ENCODE measurements around the gene CDKN2AIPNL. TPM values are rescaled to one million over a fixed set of nuclear protein-coding genes. Genes with fewer than 3 reads are reported as not detected.

CDKN2AIPNL gene
- total RNA-seq: 10 to 100 TPM; 36.0 to 42.6 TPM
- polyA plus RNA-seq (ENCODE audit: insufficient read depth, low read depth, low replicate concordance): 37.1 TPM
- long read RNA-seq, donor 1, transcript CDKN2AIPNL-202 (3 exons, 1,223 nt): major isoform, 16 of 16 reads
- long read RNA-seq, donor 1, partial matches to known transcripts: 0 of 16 reads
- long read RNA-seq, donor 1, other reads (novel, unspliced or antisense): 0 of 16 reads
- long read RNA-seq, donor 2, transcript CDKN2AIPNL-202 (3 exons, 1,223 nt): major isoform, 14 of 19 reads
- long read RNA-seq, donor 2, partial matches to known transcripts: 0 of 19 reads
- long read RNA-seq, donor 2, other reads (novel, unspliced or antisense): 5 of 19 reads

- peaks cover 32% of the 10 kb centered on the region for H3K4me1 ChIP-seq
- peak within 1 kb of the TSS; percentile 66 to 83 for H3K27ac ChIP-seq
- no peaks in the 10 kb centered on the region for H3K27me3 ChIP-seq
- no peaks in the 10 kb centered on the region for H3K36me3 ChIP-seq (ENCODE audit: low read depth, missing control alignments)
- peak; percentile 74 to 91 (median 74) for TF ChIP-seq CTCF (IDR thresholded peaks at IDR 0.05)
- no peak for TF ChIP-seq POLR2A (IDR thresholded peaks at IDR 0.05)
- DNase-seq: peak; percentile 94
- intact Hi-C loops (cut with DNase I; ENCODE audit: low total_unique reads): no loop called here
- peak within 1 kb of the TSS; percentile 80 to 90 for H3K4me3 ChIP-seq
- 1 to 2% methylated on average over 17 to 57 of the region's 61 CpGs for WGBS, 2 donors
- H3K9me3 ChIP-seq: no peaks in the 10 kb centered on the region
Observed at GRCh38 chr5:134411546-134412266, at the start of gene CDKN2AIPNL. TSS of gene CDKN2AIPNL (minus strand) at chr5:134411881. CDS start at chr5:134411854, 27 bp downstream.

GRCh38 chr5:134460551-134460950 lies 48.9 kb upstream of the CDKN2AIPNL start:
- TF ChIP-seq CTCF (IDR thresholded peaks at IDR 0.05) (no peak), POLR2A (IDR thresholded peaks at IDR 0.05) (no peak)
- no peak overlapping the region for H3K27ac ChIP-seq
- H3K27me3 ChIP-seq: no peaks in the 10 kb centered on the region
- H3K9me3 ChIP-seq: no peaks in the 10 kb centered on the region
- DNase-seq: no peak
- H3K36me3 ChIP-seq (ENCODE audit: low read depth, missing control alignments): no peaks in the 10 kb centered on the region
- intact Hi-C loops (cut with DNase I; ENCODE audit: low total_unique reads): loop anchor here (10.0 kb wide), 1 partner anchor 64 kb away; the partner anchor contains the start of gene JADE2
- H3K4me3 ChIP-seq: no peak overlapping the region
- peaks cover 28% of the 10 kb centered on the region for H3K4me1 ChIP-seq
- 89 to 93% methylated on average over 8 of the region's 8 CpGs for WGBS, 2 donors

- 89 to 100% methylated on average over 1 of the region's 1 CpG for WGBS, 2 donors
- no peak overlapping the region for H3K4me3 ChIP-seq
- H3K9me3 ChIP-seq: no peaks in the 10 kb centered on the region
- peaks cover 17% of the 10 kb centered on the region for H3K4me1 ChIP-seq
- DNase-seq: no peak
- no peaks in the 10 kb centered on the region for H3K27me3 ChIP-seq
- intact Hi-C loops (cut with DNase I; ENCODE audit: low total_unique reads): no loop called here
- TF ChIP-seq CTCF (IDR thresholded peaks at IDR 0.05) (no peak), POLR2A (IDR thresholded peaks at IDR 0.05) (no peak)
- H3K27ac ChIP-seq: no peak overlapping the region
- H3K36me3 ChIP-seq (ENCODE audit: low read depth, missing control alignments): no peaks in the 10 kb centered on the region
Observed at GRCh38 chr5:134459491-134459890, 47.8 kb upstream of the CDKN2AIPNL start.

- no peak for TF ChIP-seq POLR2A (IDR thresholded peaks at IDR 0.05)
- no peak for TF ChIP-seq CTCF (IDR thresholded peaks at IDR 0.05)
- intact Hi-C loops (cut with DNase I; ENCODE audit: low total_unique reads): no loop called here
- Histone ChIP-seq H3K36me3 (ENCODE audit: low read depth, missing control alignments) (no peaks in the 10 kb centered on the region), H3K4me1 (peaks cover 15% of the 10 kb centered on the region), H3K4me3 (no peak overlapping the region), H3K27me3 (no peaks in the 10 kb centered on the region), H3K27ac (peak overlapping the region in 1 of 2 donors; percentile 14), H3K9me3 (no peaks in the 10 kb centered on the region)
- no peak for DNase-seq
- 81 to 83% methylated on average over 7 to 8 of the region's 8 CpGs for WGBS, 2 donors
Observed at GRCh38 chr5:134459010-134459403, 47.3 kb upstream of the CDKN2AIPNL start.
